Endothelial cell of umbilical vein (primary cell): ENCODE data around the gene ACIN1. TPM values are rescaled to one million over a fixed set of nuclear protein-coding genes. Genes with fewer than 3 reads are reported as not detected.

ENCODE experiments used
- BruUV-seq: library from RNA; stranded (reverse); fragments of 400-500 nt; replicated peaks from 2 replicates; lab custom pipeline; 2021; lab: Mats Ljungman, UMichigan
- CTCF ChIA-PET: fragments of 300-600, 350-600 bp; sonication (Branson Sonifier 250); formaldehyde crosslinking; loops from one replicate; lab custom pipeline; 2021; ENCODE audit warnings: antibody characterized with exemption, inconsistent platforms; lab: Charles Lee
- POLR2A ChIA-PET: fragments of 300-600, 350-600 bp; sonication (Branson Sonifier 250); formaldehyde crosslinking; loops from one replicate; lab custom pipeline; 2021; ENCODE audit warnings: antibody characterized with exemption, inconsistent platforms; lab: Charles Lee
- DNase-seq: peaks from one replicate; pipeline ENCODE4 v3.0.0-alpha.2; 2011; ENCODE audit warnings: low read depth, low spot score
- FAIRE-seq: peaks from 2 replicates; lab custom pipeline; 2011; peaks lifted over from hg19 to GRCh38; lab: Jason Lieb, UNC
- H2AFZ ChIP-seq: 2 replicates; pipeline ENCODE4 v1.6.0; 2012; ENCODE audit warnings: low read depth, low read length, control low read depth, inconsistent platforms
- H3K27ac ChIP-seq: 2 replicates; pipeline ENCODE4 v1.5.1; 2011; ENCODE audit warnings: low read depth, mild to moderate bottlenecking, control low read depth, low read length, moderate library complexity; ENCODE audit not compliant: insufficient read depth
- H3K27me3 ChIP-seq, 2 experiments: 2 replicates each; pipeline versions ENCODE4 v1.6.0 to v1.6.1; 2011; ENCODE audit warnings: low read length in 2 of 2, mixed read lengths in 1 of 2; ENCODE audit not compliant: control insufficient read depth in 2 of 2, insufficient read depth in 2 of 2
- H3K36me3 ChIP-seq, 2 experiments: 2 replicates in 1 of 2; 3 replicates in 1 of 2; pipeline ENCODE4 v1.5.1; 2011; ENCODE audit warnings: low read length in 2 of 2, mild to moderate bottlenecking in 1 of 2, moderate library complexity in 1 of 2; ENCODE audit not compliant: control insufficient read depth in 2 of 2, insufficient read depth in 2 of 2; ENCODE audit errors: extremely low read depth in 1 of 2
- H3K4me1 ChIP-seq: 3 replicates; pipeline ENCODE4 v1.5.1; 2011; ENCODE audit warnings: mild to moderate bottlenecking, low read length; ENCODE audit not compliant: control insufficient read depth, insufficient read depth; ENCODE audit errors: extremely low read depth
- H3K4me2 ChIP-seq: 2 replicates; pipeline ENCODE4 v1.6.1; 2011; ENCODE audit warnings: low read length, control low read depth, mixed read lengths; ENCODE audit not compliant: insufficient read depth
- H3K4me3 ChIP-seq, 3 experiments: fragments of 200-600 bp in 1 of 3; sonication (generic), shearing (Covaris generic) in 1 of 3; replicated peaks in 1 of 3; 2 replicates each; pipeline ENCODE4 v1.5.1; 2011 to 2016; ENCODE audit warnings: control low read depth in 3 of 3, low read length in 3 of 3, mild to moderate bottlenecking in 2 of 3, inconsistent platforms in 1 of 3, low read depth in 1 of 3, moderate library complexity in 1 of 3; ENCODE audit not compliant: insufficient read depth in 1 of 3
- H3K79me2 ChIP-seq: 2 replicates; pipeline ENCODE4 v1.6.0; 2012; ENCODE audit warnings: low read length, inconsistent platforms; ENCODE audit not compliant: control insufficient read depth, insufficient read depth
- H3K9ac ChIP-seq: replicated peaks from 2 replicates; pipeline ENCODE3; 2011; ENCODE audit warnings: low read length, control low read depth; ENCODE audit not compliant: insufficient read depth; ENCODE audit errors: extremely low read depth
- H3K9me1 ChIP-seq: replicated peaks from 3 replicates; pipeline ENCODE4 v1.6.0; 2011; ENCODE audit warnings: mild to moderate bottlenecking, low read length; ENCODE audit not compliant: control insufficient read depth, insufficient read depth; ENCODE audit errors: extremely low read depth
- H3K9me3 ChIP-seq: replicated peaks from 2 replicates; pipeline ENCODE4 v1.5.1; 2012; ENCODE audit warnings: low read length, inconsistent platforms; ENCODE audit not compliant: control insufficient read depth, insufficient read depth
- H4K20me1 ChIP-seq: replicated peaks from 2 replicates; pipeline ENCODE3; 2011; ENCODE audit warnings: mild to moderate bottlenecking, low read length; ENCODE audit not compliant: control insufficient read depth, insufficient read depth; ENCODE audit errors: extremely low read depth
- CTCF ChIP-seq, 2 donors: IDR thresholded peaks; 1 replicate in 1 of 2; 2 replicates in 1 of 2; pipeline ENCODE4 v1.5.1; 2011; ENCODE audit warnings: low read length in 2 of 2, mild to moderate bottlenecking in 2 of 2, moderate library complexity in 2 of 2, control low read depth in 1 of 2, inconsistent platforms in 1 of 2, low read depth in 1 of 2; ENCODE audit not compliant: insufficient read depth in 1 of 2; ENCODE audit errors: extremely low read depth in 1 of 2
- EZH2 ChIP-seq: IDR thresholded peaks from 2 replicates; pipeline ENCODE4 v1.6.1; 2012; ENCODE audit warnings: borderline replicate concordance, low read depth, mild to moderate bottlenecking, moderate library complexity, low read length, inconsistent platforms; ENCODE audit not compliant: severe bottlenecking
- FOS ChIP-seq: IDR thresholded peaks from 2 replicates; pipeline ENCODE4 v1.6.1; 2011; ENCODE audit warnings: mild to moderate bottlenecking, low read length, moderate library complexity, borderline replicate concordance; ENCODE audit not compliant: insufficient read depth
- GATA2 ChIP-seq: IDR thresholded peaks from 2 replicates; pipeline ENCODE4 v1.7.0; 2011; ENCODE audit warnings: low read depth, mild to moderate bottlenecking, moderate library complexity, mixed read lengths, low read length; ENCODE audit not compliant: insufficient read length, insufficient read depth
- JUN ChIP-seq: IDR thresholded peaks from 2 replicates; pipeline ENCODE4 v1.6.1; 2011; ENCODE audit warnings: borderline replicate concordance, low read depth; ENCODE audit not compliant: insufficient read length, insufficient read depth
- MAX ChIP-seq: IDR thresholded peaks from 2 replicates; pipeline ENCODE4 v1.6.1; 2011; ENCODE audit not compliant: insufficient read depth, insufficient read length
- MYC ChIP-seq: IDR thresholded peaks from one replicate; pipeline ENCODE4 v1.6.1; 2011; ENCODE audit warnings: mild to moderate bottlenecking, low read depth, low read length
- POLR2A ChIP-seq: IDR thresholded peaks from 2 replicates; pipeline ENCODE4 v1.6.1; 2012; ENCODE audit warnings: low read depth, mild to moderate bottlenecking, control low read depth, low read length
- POLR2AphosphoS5 ChIP-seq: IDR thresholded peaks from 2 replicates; pipeline ENCODE4 v1.6.1; 2012; ENCODE audit warnings: low read depth, mild to moderate bottlenecking, control low read depth, low read length, moderate library complexity; ENCODE audit not compliant: insufficient read depth
- dilution Hi-C: fragments of 300-500 bp; cut with MboI; formaldehyde crosslinking; loops from one replicate; pipeline ENCODE4 v1.15.0; 2019; ENCODE audit warnings: low sequenced_read_pairs; ENCODE audit not compliant: extremely low pct_ligation_motif_present
- intact Hi-C: fragments of 100-400 bp; cut with micrococcal nuclease; formaldehyde crosslinking; loops from one replicate; pipeline ENCODE4 v1.10.0; 2022
- polyA plus RNA-seq, 4 experiments: library from polyadenylated mRNA; depleted of rRNA in 3 of 4; stranded (reverse) in 3 of 4; unstranded in 1 of 4; fragments of >200 nt; gene quantifications; 2 replicates each; pipeline versions ENCODE4 v1.2.1 to v1.2.3, GENCODE V29; 2011 to 2012; ENCODE audit warnings: missing spikeins in 1 of 4
- total RNA-seq: library from RNA; stranded (reverse); gene quantifications from 2 replicates; pipeline ENCODE4 v1.2.3, GENCODE V29; 2021

The ACIN1 gene
- total and polyA plus RNA-seq, 2 donors (not counting 3 experiments of a cell fraction or from before 2014, with no cell fraction given): 146 to 240 TPM

DNA sequence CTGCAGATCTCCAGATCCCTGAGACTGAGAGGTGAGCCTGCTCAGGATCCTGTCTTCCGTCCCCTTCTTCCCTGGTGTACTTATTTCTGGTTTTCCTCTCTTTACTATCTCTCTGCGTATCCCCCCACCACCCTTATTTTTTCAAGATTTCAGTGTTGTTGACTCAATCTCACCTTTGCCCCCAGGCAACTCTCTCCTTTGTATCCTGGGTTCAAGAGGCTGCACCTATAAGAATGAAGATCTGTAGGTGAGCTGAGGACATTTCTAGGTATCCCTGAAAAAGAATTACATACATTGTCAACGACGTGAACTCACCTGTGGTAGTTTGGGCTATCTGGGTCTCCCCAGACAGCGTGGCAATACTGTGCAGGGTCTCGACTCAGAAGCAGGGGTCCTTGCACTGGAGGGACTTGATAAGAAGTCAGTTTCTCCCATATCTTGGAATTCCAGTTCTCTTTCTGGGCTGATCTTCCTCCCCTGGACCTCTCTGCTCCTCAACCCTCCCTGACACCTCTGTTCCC is 9.2 kb upstream of the ACIN1 start:
- DNase-seq (no peak), FAIRE-seq (no peak)
- BruUV-seq: no TSS peak
- H3K36me3 ChIP-seq: peaks cover 0 to 2% of the 10 kb centered on the region in 2 experiments
- CTCF ChIA-PET: interaction anchor here (1.3 to 1.5 kb wide), 2 partner anchors 16 to 35 kb away, joined by 3 to 5 read pairs; no protein-coding TSS in a partner anchor
- dilution Hi-C loops: no loop called here
- H3K4me1 ChIP-seq: no peaks in the 10 kb centered on the region
- no peak overlapping the region for H3K4me3 ChIP-seq
- H3K27ac ChIP-seq: no peak overlapping the region
- no peaks in the 10 kb centered on the region for H3K9me3 ChIP-seq
- TF ChIP-seq FOS: no peak
- no peak for TF ChIP-seq MAX
- TF ChIP-seq POLR2A: no peak
- no peak for TF ChIP-seq EZH2
- TF ChIP-seq POLR2AphosphoS5: no peak
- TF ChIP-seq JUN: no peak
- TF ChIP-seq MYC: no peak
- TF ChIP-seq GATA2: no peak
- TF ChIP-seq CTCF (IDR thresholded peaks at IDR 0.05; ENCODE audit: extremely low read depth in 1 of 2, insufficient read depth in 1 of 2, low read depth in 1 of 2, low read length in 2 of 2): no peak
- H3K27me3 ChIP-seq: no peaks in the 10 kb centered on the region
- peaks cover 2% of the 10 kb centered on the region for H3K79me2 ChIP-seq
- no peak overlapping the region for H2AFZ ChIP-seq
- no peaks in the 10 kb centered on the region for H3K9me1 ChIP-seq
- intact Hi-C loops: no loop called here
- no peaks in the 10 kb centered on the region for H4K20me1 ChIP-seq
- no peak overlapping the region for H3K4me2 ChIP-seq
- H3K9ac ChIP-seq: no peak overlapping the region
- POLR2A ChIA-PET: no interaction called here
